Thyroid gland (tissue), 4 donors: Measurements from ENCODE around the gene CCNB1IP1. TPM values are rescaled to one million over a fixed set of nuclear protein-coding genes. Genes with fewer than 3 reads are reported as not detected.
A peak's percentile ranks its signal among the peaks of the same experiment; 100 is the strongest.
"Not testable (repeated sequence)": the region's sequence is repeated elsewhere in the genome, so short reads cannot be mapped to it uniquely, and the experiment has no call there.

Experiments
- DNase-seq, 2 donors: peaks; one replicate each; pipeline ENCODE4 v3.0.0-alpha.2; 2019
- H3K27ac ChIP-seq, 3 donors: fragments of 200-600 bp; sonication (generic); 1 replicate in 2 of 3; 2 replicates in 1 of 3; pipeline ENCODE4 v1.5.1; 2016 to 2019; ENCODE audit warnings: mild to moderate bottlenecking in 1 of 3, moderate library complexity in 1 of 3
- H3K27me3 ChIP-seq: fragments of 200-600 bp; sonication (generic); one replicate; pipeline ENCODE4 v1.5.1; 2019
- H3K36me3 ChIP-seq, 2 donors: fragments of 200-600 bp; sonication (generic); one replicate each; pipeline ENCODE4 v1.5.1; 2016 to 2019
- H3K4me1 ChIP-seq, 2 donors: fragments of 200-600 bp; sonication (generic); one replicate each; pipeline ENCODE4 v1.5.1; 2017 to 2019
- H3K4me3 ChIP-seq, 3 donors: fragments of 200-600 bp; sonication (generic); replicated peaks in 1 of 3; 1 replicate in 2 of 3; 2 replicates in 1 of 3; pipeline ENCODE4 v1.5.1; 2016; ENCODE audit warnings: mild to moderate bottlenecking in 1 of 3
- H3K9me3 ChIP-seq: fragments of 200-600 bp; sonication (generic); one replicate; pipeline ENCODE4 v1.5.1; 2017
- POLR2A ChIP-seq, 2 donors: fragments of 450-650 bp; IDR thresholded peaks; one replicate each; pipeline ENCODE4 v1.6.1; 2017; ENCODE audit warnings: antibody characterized with exemption in 2 of 2, mild to moderate bottlenecking in 2 of 2, moderate library complexity in 1 of 2
- WGBS, 2 donors: methylation state at CpG; one replicate each; pipeline ENCODE4 v1.1.5; 2017; 5-methylcytosine and 5-hydroxymethylcytosine counted together
- intact Hi-C: fragments of 100-400 bp; cut with DNase I; formaldehyde crosslinking; loops from one replicate; pipeline ENCODE4 v1.15.1; 2023
- total RNA-seq, 4 donors: library from RNA; depleted of rRNA; stranded (reverse); fragments of >200 nt; gene quantifications; one replicate each; pipeline ENCODE4 v1.2.3, GENCODE V29; 2016
- TF ChIP-seq, protein P1 (sequence below), 6 experiments: fragments of 200-600 bp in 3 of 6; fragments of 450-650 bp in 3 of 6; sonication (generic) in 3 of 6; IDR thresholded peaks; one replicate each; pipeline ENCODE4 v1.5.1; 2016 to 2019; ENCODE audit warnings: antibody characterized with exemption in 6 of 6, mild to moderate bottlenecking in 2 of 6, inconsistent platforms in 1 of 6, moderate library complexity in 1 of 6

Gene CCNB1IP1
- total RNA-seq, 4 donors from 2014 or later = 57.2 to 150 (median 92.9) TPM

DNA sequence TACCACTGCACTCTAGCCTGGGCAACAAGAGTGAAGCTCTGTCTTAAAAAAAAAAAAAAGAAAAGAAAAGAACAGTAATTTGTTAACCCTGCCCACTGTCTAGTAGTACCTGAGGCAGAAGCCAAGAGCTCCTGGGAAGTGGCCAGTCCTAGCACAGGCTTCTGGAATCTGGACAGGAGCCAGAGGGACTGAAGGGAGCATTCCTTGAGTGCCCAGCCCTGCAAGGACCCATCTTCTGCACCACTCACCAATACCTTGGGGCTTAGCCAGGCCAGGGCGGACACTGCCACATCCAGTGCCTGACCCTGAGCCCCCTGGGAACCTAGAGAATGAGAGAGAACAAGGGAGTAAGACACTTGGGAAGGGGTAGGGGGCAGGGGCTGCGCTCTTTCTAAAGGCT lies 44.1 kb upstream of the CCNB1IP1 start:
- WGBS, 2 donors = 94 to 100% methylated on average over 2 of the region's 2 CpGs
- Histone ChIP-seq H3K4me3 (no peak overlapping the region), H3K27me3 (no peaks in the 10 kb centered on the region), H3K9me3 (no peaks in the 10 kb centered on the region), H3K27ac (no peak overlapping the region), H3K36me3 (peaks cover 91 to 97% of the 10 kb centered on the region in 2 donors), H3K4me1 (no peaks in the 10 kb centered on the region)
- TF ChIP-seq, protein P1, sequence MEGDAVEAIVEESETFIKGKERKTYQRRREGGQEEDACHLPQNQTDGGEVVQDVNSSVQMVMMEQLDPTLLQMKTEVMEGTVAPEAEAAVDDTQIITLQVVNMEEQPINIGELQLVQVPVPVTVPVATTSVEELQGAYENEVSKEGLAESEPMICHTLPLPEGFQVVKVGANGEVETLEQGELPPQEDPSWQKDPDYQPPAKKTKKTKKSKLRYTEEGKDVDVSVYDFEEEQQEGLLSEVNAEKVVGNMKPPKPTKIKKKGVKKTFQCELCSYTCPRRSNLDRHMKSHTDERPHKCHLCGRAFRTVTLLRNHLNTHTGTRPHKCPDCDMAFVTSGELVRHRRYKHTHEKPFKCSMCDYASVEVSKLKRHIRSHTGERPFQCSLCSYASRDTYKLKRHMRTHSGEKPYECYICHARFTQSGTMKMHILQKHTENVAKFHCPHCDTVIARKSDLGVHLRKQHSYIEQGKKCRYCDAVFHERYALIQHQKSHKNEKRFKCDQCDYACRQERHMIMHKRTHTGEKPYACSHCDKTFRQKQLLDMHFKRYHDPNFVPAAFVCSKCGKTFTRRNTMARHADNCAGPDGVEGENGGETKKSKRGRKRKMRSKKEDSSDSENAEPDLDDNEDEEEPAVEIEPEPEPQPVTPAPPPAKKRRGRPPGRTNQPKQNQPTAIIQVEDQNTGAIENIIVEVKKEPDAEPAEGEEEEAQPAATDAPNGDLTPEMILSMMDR (IDR thresholded peaks at IDR 0.05) = no peak
- no peak for TF ChIP-seq POLR2A (IDR thresholded peaks at IDR 0.05)
- DNase-seq = peak; percentile 51 to 55
- intact Hi-C loops = no loop called here

DNA sequence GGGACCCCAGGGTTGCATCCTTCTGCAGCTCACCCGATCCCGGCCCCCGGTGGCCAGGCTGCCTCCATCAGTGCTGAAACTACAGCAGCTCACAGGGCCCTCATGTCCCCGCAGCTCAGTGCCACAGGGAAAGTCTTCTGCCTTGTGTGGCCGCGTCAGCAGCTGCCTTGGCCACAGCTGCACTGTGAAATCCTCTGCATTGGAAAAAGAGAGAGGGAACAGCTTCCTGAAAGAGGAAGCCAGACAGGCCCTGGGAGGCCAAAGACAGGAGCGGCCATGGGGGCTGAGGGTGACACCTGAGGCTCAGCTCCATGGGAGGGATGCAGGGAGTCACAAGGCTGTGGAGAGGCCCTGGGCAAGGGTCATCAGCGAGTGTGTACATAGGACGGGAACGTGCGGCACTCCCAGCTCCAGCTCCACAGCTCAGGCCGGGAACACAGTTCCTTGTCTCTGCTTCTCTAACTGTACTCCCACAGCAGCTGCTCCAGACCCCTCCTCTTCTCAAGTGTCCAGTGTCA lies 43.1 kb upstream of the CCNB1IP1 start:
- 90 to 95% methylated on average over 11 to 12 of the region's 12 CpGs for WGBS, 2 donors
- H3K4me3 ChIP-seq = no peak overlapping the region
- no peak overlapping the region for H3K27ac ChIP-seq
- H3K9me3 ChIP-seq = no peaks in the 10 kb centered on the region
- H3K4me1 ChIP-seq = no peaks in the 10 kb centered on the region
- H3K27me3 ChIP-seq = no peaks in the 10 kb centered on the region
- H3K36me3 ChIP-seq = peaks cover 80 to 97% of the 10 kb centered on the region in 2 donors
- TF ChIP-seq, protein P1 (IDR thresholded peaks at IDR 0.05) = no peak
- no peak for TF ChIP-seq POLR2A (IDR thresholded peaks at IDR 0.05)
- intact Hi-C loops = no loop called here
- DNase-seq = no peak

GRCh38 chr14:20375471-20375870 lies 42.4 kb upstream of the CCNB1IP1 start:
- H3K27ac ChIP-seq = no peak overlapping the region
- H3K9me3 ChIP-seq = no peaks in the 10 kb centered on the region
- no peaks in the 10 kb centered on the region for H3K4me1 ChIP-seq
- no peak overlapping the region for H3K4me3 ChIP-seq
- H3K36me3 ChIP-seq = peaks cover 80 to 96% of the 10 kb centered on the region in 2 donors
- no peaks in the 10 kb centered on the region for H3K27me3 ChIP-seq
- no peak for DNase-seq
- TF ChIP-seq POLR2A (IDR thresholded peaks at IDR 0.05) = no peak
- TF ChIP-seq, protein P1 (IDR thresholded peaks at IDR 0.05) = no peak
- intact Hi-C loops = no loop called here
- whole genome bisulfite sequencing, 2 donors = 88 to 92% methylated on average over 3 of the region's 3 CpGs

- TF ChIP-seq, protein P1 (IDR thresholded peaks at IDR 0.05) = no peak
- TF ChIP-seq POLR2A (IDR thresholded peaks at IDR 0.05) = no peak
- Histone ChIP-seq H3K27ac (no peak overlapping the region), H3K27me3 (no peaks in the 10 kb centered on the region), H3K4me3 (no peak overlapping the region), H3K9me3 (no peaks in the 10 kb centered on the region), H3K36me3 (peaks cover 78 to 96% of the 10 kb centered on the region in 2 donors), H3K4me1 (no peaks in the 10 kb centered on the region)
- intact Hi-C loops = no loop called here
- DNase-seq = no peak
- 98% methylated on average over 5 of the region's 5 CpGs for WGBS, 2 donors
Measured at GRCh38 chr14:20372796-20373195, 39.7 kb upstream of the CCNB1IP1 start.

DNA sequence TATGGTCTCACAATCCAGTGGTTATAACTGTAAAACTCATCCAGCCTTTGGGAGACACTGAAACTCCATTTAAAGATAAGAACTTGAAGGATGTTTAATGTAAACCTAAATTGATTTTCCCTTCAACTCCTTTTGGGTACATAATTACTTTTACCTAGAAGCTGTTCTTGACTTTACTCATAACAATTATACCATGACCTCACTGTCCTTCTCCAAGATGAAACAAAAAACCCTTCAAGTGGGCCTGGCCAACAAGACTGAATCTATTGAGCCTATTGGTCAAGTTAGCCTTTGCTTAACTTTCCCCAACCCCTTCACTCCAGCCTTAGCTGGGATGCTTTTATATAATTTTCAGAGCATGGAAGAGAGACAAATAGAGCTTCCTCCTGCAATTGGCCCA lies 32.8 kb upstream of the CCNB1IP1 start:
- no peaks in the 10 kb centered on the region for H3K27me3 ChIP-seq
- no peak overlapping the region for H3K27ac ChIP-seq
- H3K4me1 ChIP-seq = no peaks in the 10 kb centered on the region
- intact Hi-C loops = no loop called here
- H3K4me3 ChIP-seq = no peak overlapping the region
- no peaks in the 10 kb centered on the region for H3K9me3 ChIP-seq
- no peak for DNase-seq
- TF ChIP-seq, protein P1 (IDR thresholded peaks at IDR 0.05) = no peak
- TF ChIP-seq POLR2A (IDR thresholded peaks at IDR 0.05) = no peak
- peaks cover 50 to 64% of the 10 kb centered on the region in 2 donors for H3K36me3 ChIP-seq

- whole genome bisulfite sequencing, 2 donors = 78 to 85% methylated on average over 3 of the region's 3 CpGs
- DNase-seq, H3K27me3 ChIP-seq, H3K4me3 ChIP-seq, intact Hi-C loops, H3K9me3 ChIP-seq, H3K27ac ChIP-seq, H3K4me1 ChIP-seq: not testable (repeated sequence)
- peaks cover 22 to 47% of the 10 kb centered on the region in 2 donors for H3K36me3 ChIP-seq
Measured at GRCh38 chr14:20358474-20358873, 25.4 kb upstream of the CCNB1IP1 start.
